ENCODE data around the gene DOCK2. TPM values are rescaled to one million over a fixed set of nuclear protein-coding genes. Genes with fewer than 3 reads are reported as not detected.

Gene DOCK2
- total and polyA plus RNA-seq, 2 experiments from 2014 or later, result 6.5 to 10.4 TPM

DNA sequence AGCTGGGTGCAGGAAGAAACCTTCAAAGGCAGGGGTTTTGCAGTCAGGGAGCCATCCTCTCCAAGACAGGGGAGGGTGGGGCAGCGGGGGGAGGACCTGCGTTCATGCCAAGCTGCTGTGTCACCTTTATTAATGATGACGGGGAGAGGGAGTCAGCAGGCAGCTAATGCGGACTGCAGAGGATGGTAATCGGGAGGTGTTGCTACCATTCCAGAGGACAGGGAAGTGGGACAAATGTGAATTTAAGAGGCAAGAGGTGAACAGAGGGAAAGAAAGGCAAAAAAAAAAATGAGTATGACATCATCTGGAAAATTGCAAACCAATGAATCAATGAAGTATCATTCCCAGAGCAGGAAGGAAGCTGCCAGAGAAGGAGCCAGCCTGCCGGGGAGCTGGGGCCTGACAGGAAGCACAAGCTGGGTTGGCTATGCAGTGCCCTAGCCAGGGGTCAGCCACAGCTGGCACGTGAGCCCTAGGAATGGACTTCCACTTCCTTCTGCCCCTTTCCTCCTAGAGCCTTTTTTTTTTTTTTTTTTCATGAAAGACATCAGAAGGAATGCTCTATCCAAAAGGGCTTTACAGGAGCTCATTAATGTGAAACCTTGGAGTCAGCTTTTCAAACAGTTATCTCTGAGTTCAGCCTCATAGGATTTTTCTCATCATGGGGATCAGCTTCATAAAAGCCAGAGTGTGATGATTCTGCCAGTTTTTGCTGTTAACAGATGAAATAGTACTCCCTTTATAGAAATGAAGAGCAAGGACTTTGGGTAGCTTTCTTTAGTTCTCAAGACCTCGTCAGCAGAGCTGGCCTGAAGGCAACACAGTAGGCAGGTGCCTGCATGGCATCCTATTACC is 334.1 kb downstream of the DOCK2 start:
- H3K4me3 ChIP-seq, result peak overlapping the region; percentile 32
- DNase-seq, result peak; percentile 92
- no peak overlapping the region for H2AFZ ChIP-seq
- no peaks in the 10 kb centered on the region for H3K9me3 ChIP-seq (ENCODE audit: low read depth)
- H3K4me1 ChIP-seq (ENCODE audit: insufficient read depth), result peaks cover 41% of the 10 kb centered on the region
- H3K27ac ChIP-seq, result peak overlapping the region; percentile 91
- no peaks in the 10 kb centered on the region for H4K20me1 ChIP-seq (ENCODE audit: insufficient read depth)
- peaks cover 94% of the 10 kb centered on the region for H3K79me2 ChIP-seq (ENCODE audit: insufficient read depth)
- no peaks in the 10 kb centered on the region for H3K9me2 ChIP-seq (ENCODE audit: insufficient read depth)
- H3K4me2 ChIP-seq (ENCODE audit: unreplicated experiment), result peak overlapping the region; percentile 56
- no peaks in the 10 kb centered on the region for H3K36me3 ChIP-seq (ENCODE audit: low read depth)
- H3F3A ChIP-seq (ENCODE audit: insufficient read depth), result peaks cover 39% of the 10 kb centered on the region
- in situ Hi-C loops (cut with MboI), result no loop called here
- H3K27me3 ChIP-seq (replicated peaks; ENCODE audit: insufficient read depth), result no peaks in the 10 kb centered on the region
- peak overlapping the region; percentile 69 for H3K9ac ChIP-seq
- WGBS, 2 experiments (ENCODE audit: low coverage in 1 of 2, low lambda C conversion rate in 2 of 2, missing lambda C conversion rate in 2 of 2), result 11 to 12% methylated on average over 7 to 8 of the region's 8 CpGs
- no peak for TF ChIP-seq EZH2 (IDR thresholded peaks at IDR 0.05; ENCODE audit: insufficient read depth, poor library complexity, severe bottlenecking)
- TF ChIP-seq EZH2phosphoT487 (IDR thresholded peaks at IDR 0.05; ENCODE audit: insufficient read depth, low read depth), result no peak

DNA sequence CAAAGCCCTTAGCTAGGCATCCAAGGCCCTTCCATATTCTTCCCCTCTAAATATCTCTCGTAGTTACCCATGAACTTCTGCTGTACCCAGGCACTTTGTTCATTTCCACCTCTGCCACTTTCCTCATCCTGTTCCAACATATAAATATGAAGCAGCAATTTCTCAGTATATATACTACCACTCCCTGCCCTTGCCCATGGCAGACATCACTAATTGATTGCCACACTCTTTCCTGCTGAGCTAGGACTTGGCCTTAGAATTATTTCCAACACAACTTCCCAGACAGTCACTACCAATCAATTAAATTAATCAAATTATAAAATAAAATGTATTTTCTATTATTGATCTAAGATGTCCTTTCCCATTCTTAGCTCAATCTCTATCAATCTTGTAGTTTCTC is 334.7 kb downstream of the DOCK2 start:
- peaks cover 45% of the 10 kb centered on the region for H3F3A ChIP-seq (ENCODE audit: insufficient read depth)
- no peak overlapping the region for H2AFZ ChIP-seq
- H3K36me3 ChIP-seq (ENCODE audit: low read depth), result no peaks in the 10 kb centered on the region
- peak overlapping the region; percentile 69 for H3K9ac ChIP-seq
- H3K27me3 ChIP-seq (replicated peaks; ENCODE audit: insufficient read depth), result no peaks in the 10 kb centered on the region
- H4K20me1 ChIP-seq (ENCODE audit: insufficient read depth), result no peaks in the 10 kb centered on the region
- H3K4me1 ChIP-seq (ENCODE audit: insufficient read depth), result peaks cover 47% of the 10 kb centered on the region
- peaks cover 94% of the 10 kb centered on the region for H3K79me2 ChIP-seq (ENCODE audit: insufficient read depth)
- H3K4me2 ChIP-seq (ENCODE audit: unreplicated experiment), result peak overlapping the region; percentile 56
- no peaks in the 10 kb centered on the region for H3K9me3 ChIP-seq (ENCODE audit: low read depth)
- 96 to 100% methylated on average over 1 of the region's 1 CpG for WGBS, 2 experiments (ENCODE audit: low coverage in 1 of 2, low lambda C conversion rate in 2 of 2, missing lambda C conversion rate in 2 of 2)
- TF ChIP-seq EZH2phosphoT487 (IDR thresholded peaks at IDR 0.05; ENCODE audit: insufficient read depth, low read depth), result no peak
- TF ChIP-seq EZH2 (IDR thresholded peaks at IDR 0.05; ENCODE audit: insufficient read depth, poor library complexity, severe bottlenecking), result no peak
- peak overlapping the region; percentile 32; the same call in 1 of the 2 replicates for H3K4me3 ChIP-seq
- no peaks in the 10 kb centered on the region for H3K9me2 ChIP-seq (ENCODE audit: insufficient read depth)
- DNase-seq, result peak; percentile 18
- in situ Hi-C loops (cut with MboI), result no loop called here
- peak overlapping the region; percentile 91 for H3K27ac ChIP-seq

DNA sequence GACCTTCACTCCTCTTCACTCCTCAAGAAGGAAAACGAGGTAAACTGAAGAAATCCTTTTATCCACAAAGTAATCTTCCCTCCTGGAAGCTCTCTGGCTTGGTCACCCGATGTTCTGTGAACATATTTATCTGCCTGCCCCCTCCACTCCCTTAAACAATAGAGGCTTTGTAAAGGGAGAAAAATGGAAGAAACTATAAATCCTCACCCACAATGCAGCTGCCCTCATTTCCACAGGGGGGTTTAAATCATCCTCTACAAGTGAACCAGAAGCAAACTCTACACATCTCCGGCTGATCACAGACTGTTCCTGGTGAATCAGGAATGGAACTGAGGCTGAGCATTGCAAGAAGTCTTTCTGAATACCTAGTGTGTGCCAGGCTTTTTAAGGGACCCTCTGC is 336.0 kb downstream of the DOCK2 start:
- Histone ChIP-seq H3K9me2 (ENCODE audit: insufficient read depth) (no peaks in the 10 kb centered on the region), H2AFZ (no peak overlapping the region), H3K36me3 (ENCODE audit: low read depth) (no peaks in the 10 kb centered on the region), H3K9me3 (ENCODE audit: low read depth) (no peaks in the 10 kb centered on the region), H4K20me1 (ENCODE audit: insufficient read depth) (no peaks in the 10 kb centered on the region), H3K4me1 (ENCODE audit: insufficient read depth) (peaks cover 57% of the 10 kb centered on the region), H3F3A (ENCODE audit: insufficient read depth) (peaks cover 56% of the 10 kb centered on the region), H3K9ac (no peak overlapping the region), H3K27me3 (replicated peaks; ENCODE audit: insufficient read depth) (no peaks in the 10 kb centered on the region), H3K79me2 (ENCODE audit: insufficient read depth) (peaks cover 88% of the 10 kb centered on the region), H3K27ac (peak overlapping the region; percentile 91; the same call in 1 of the 2 replicates), H3K4me3 (no peak overlapping the region), H3K4me2 (ENCODE audit: unreplicated experiment) (no peak overlapping the region)
- in situ Hi-C loops (cut with MboI), result no loop called here
- TF ChIP-seq EZH2 (IDR thresholded peaks at IDR 0.05; ENCODE audit: insufficient read depth, poor library complexity, severe bottlenecking) (no peak), EZH2phosphoT487 (IDR thresholded peaks at IDR 0.05; ENCODE audit: insufficient read depth, low read depth) (no peak)
- WGBS, 2 experiments (ENCODE audit: low coverage in 1 of 2, low lambda C conversion rate in 2 of 2, missing lambda C conversion rate in 2 of 2), result 81 to 90% methylated on average over 3 of the region's 3 CpGs
- DNase-seq, result no peak

DNA sequence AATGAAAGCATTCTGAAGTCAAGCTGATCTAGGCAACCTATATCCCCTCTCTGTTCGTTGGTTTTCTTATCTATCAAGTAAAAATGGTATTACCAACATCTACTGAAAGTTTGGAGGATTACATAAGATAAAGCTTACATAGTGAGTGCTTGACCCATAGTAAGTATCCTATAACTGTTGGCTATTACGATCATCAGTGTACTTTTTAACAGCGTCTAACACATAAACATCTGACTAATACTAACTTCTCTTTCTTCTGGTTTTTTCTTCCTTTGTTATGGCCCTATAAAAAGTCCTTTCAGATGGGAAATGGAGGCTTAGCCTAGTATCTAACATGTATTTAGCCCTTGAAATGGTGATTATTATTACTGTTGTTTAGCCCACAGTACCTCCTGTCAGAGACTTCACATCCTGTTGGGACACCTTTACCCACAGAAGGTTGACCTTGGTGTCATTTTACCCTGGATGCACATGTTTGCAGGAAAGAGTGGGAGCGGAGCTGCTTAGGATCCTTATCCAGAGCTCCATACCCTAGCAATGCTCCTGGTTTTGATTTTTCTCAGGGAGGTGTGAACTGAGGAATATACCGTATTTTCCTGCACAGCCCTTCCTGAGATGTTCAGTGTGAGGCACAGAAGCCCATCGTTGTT is 337.2 kb downstream of the DOCK2 start:
- Histone ChIP-seq H3K36me3 (ENCODE audit: low read depth) (no peaks in the 10 kb centered on the region), H3F3A (ENCODE audit: insufficient read depth) (peaks cover 68% of the 10 kb centered on the region), H3K9ac (no peak overlapping the region), H3K79me2 (ENCODE audit: insufficient read depth) (peaks cover 88% of the 10 kb centered on the region), H3K4me2 (ENCODE audit: unreplicated experiment) (no peak overlapping the region), H3K4me3 (no peak overlapping the region), H3K27me3 (replicated peaks; ENCODE audit: insufficient read depth) (no peaks in the 10 kb centered on the region), H3K9me2 (ENCODE audit: insufficient read depth) (no peaks in the 10 kb centered on the region), H3K9me3 (ENCODE audit: low read depth) (no peaks in the 10 kb centered on the region), H3K27ac (no peak overlapping the region), H4K20me1 (ENCODE audit: insufficient read depth) (no peaks in the 10 kb centered on the region), H2AFZ (no peak overlapping the region), H3K4me1 (ENCODE audit: insufficient read depth) (peaks cover 64% of the 10 kb centered on the region)
- in situ Hi-C loops (cut with MboI), result no loop called here
- no peak for TF ChIP-seq EZH2phosphoT487 (IDR thresholded peaks at IDR 0.05; ENCODE audit: insufficient read depth, low read depth)
- TF ChIP-seq EZH2 (IDR thresholded peaks at IDR 0.05; ENCODE audit: insufficient read depth, poor library complexity, severe bottlenecking), result no peak
- no peak for DNase-seq
- 80% methylated on average over 6 of the region's 6 CpGs for WGBS, 2 experiments (ENCODE audit: low coverage in 1 of 2, low lambda C conversion rate in 2 of 2, missing lambda C conversion rate in 2 of 2)
